NCI-H2227 (cell line): ENCODE data around the gene SMAD1.
A peak's percentile ranks its signal among the peaks of the same experiment; 100 is the strongest.

Experiments
- DNase-seq: peaks from one replicate; lab custom pipeline; 2025; ENCODE audit not compliant: unreplicated experiment; lab: John Stamatoyannopoulos, UW

Gene SMAD1

DNA sequence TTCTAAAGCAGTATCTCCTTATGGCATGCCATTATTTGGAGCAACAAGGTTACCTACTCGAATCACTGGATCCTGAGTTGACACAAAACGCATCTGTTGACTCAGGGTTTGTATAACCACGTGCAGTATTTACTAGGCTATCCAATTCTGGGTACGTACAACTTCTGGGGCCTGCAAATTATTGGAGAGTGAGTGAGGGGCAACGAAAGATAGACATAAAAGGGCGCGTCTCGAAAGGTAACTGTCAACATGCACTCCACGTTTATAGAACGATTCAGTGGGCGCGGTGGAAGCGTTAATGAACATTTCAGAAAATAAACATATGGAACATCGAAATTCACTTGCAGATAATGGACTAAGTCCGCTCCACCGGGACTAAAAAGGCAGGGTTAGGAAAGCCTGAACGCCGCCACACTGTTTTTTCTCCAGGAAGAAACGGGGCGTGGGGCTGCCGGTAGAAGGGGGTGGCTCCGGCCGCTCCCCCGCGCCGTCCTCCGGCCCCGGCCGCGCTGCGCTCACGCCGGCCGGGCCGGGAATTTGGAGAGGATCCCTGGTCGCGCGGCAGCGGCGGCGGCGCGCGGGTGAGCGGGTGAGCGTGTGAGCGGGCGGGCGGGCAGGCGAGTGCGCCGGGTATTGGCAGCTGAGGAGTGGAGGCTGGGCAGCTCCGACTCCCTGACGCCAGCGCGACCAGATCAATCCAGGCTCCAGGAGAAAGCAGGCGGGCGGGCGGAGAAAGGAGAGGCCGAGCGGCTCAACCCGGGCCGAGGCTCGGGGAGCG, at the start of gene SMAD1:
Gene SMAD1, plus strand, starts transcription at position 690 of the 778 bp plus-strand sequence. CDS start 32,761 bp downstream, outside the sequence.
- DNase-seq = peak; percentile 77

DNA sequence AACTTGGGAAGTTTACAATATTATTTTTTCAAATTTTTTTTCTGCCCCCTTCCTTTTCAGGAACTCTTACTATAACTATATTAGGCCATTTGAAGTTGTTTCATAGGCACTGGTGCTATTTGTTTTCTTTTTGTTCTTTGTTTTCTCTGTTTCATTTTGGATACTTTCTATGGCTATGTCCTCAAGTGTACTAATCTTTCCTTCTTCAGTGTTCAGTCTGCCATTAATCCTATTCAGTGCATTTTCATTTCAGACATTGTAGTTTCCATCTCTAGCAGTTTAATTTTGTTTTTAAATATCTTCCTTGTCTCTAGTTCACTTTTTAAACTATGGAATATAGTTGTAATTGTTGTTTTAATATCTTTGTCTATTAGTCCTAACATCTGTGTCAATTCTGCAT, 48.0 kb upstream of the SMAD1 start:
- no peak for DNase-seq

- DNase-seq = no peak
Observed at GRCh38 chr4:145435646-145436045, 46.0 kb upstream of the SMAD1 start.

- no peak for DNase-seq
Observed at GRCh38 chr4:145436114-145436513, 45.5 kb upstream of the SMAD1 start.

- no peak for DNase-seq
Observed at GRCh38 chr4:145436796-145437195, 44.9 kb upstream of the SMAD1 start.

GRCh38 chr4:145437466-145437865, 44.2 kb upstream of the SMAD1 start:
- no peak for DNase-seq

DNA sequence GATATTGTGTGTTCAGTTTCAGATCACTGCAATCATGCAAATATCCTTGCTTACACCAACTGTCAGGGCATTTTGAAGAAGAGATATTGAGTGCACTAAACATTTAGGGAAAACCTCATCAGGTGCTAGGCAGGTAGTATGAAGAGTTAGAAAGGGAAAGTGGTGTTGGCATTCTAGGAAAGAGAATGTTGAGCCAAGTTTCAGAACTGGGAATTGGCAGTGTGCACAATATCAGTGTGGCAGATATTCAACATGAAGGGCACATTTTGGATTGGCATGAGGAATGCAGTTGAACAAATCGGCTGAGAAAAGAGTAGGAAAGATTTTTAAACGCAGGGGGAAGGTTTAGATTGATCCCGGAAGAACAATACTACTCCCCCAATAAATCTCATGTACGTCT, 43.4 kb upstream of the SMAD1 start:
- DNase-seq = no peak

DNA sequence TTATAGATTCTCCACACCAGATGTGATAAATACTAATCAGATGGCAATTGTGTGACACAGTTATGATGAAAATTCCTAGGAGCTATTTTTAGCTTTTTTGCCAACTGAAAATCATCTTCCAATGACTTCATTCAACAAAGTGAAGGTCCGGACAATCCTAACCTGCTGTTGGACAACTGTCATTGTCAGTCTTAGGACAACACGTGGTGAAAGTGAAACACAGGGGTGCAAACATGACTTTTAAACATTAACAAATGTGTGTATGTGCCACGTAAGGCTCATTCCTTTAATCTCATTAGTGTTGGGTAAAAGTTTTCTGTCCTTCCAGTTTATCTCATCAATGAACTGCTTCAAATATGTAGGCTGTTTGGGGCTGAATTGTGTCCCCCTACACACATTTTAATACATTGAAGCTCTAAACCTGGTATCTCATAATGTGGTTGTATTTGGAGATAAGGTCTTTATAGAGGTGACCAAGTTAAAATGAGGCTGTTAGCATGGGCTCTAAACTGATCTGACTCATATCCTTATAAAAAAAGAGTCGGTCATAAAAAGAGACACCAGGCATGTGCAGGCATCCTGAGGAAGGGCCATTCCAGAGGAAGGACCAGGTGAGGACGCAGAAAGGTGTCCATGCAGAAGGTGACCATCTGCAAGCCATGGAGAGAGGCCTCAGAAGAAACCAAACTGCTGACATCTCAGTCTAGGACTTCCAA, 41.2 kb upstream of the SMAD1 start:
- no peak for DNase-seq

DNA sequence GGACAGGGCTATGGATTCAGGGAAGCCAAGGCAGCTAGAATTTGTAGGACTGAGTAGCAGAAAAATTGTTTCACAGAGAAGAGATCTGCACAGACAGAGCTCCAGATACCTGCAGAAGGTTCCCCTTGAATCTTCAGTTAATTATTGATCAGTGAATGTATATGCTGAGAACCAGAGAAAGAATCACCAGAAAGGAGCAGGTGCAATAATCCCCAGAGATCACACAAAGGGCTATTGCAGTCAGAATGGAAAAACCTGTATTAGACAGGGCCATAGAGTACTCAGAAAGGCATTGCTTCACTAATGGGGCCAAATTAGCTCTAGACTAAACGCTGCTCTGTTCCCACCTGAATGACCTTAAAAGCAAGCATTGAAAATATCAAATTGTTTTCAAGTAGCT, 35.5 kb upstream of the SMAD1 start:
- no peak for DNase-seq

DNA sequence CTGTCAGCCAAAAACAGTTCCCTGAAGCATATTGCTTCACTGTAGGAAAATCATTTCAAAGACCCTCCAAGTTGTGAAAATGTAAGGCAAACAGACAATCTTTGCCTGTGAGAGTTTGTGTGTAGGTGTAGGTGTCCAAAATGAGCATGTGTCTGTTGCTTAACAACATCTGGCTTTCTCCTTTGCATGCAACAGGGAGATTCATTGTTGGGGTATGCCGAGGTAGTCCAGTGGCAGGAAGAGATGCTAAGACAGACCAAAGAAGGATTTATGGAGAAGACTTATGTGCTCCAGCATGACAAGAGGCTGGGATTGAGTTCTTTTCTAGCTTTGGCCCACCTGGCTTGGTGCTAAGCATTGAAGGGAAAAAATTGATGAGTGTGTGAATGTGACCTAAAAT, 29.8 kb upstream of the SMAD1 start:
- DNase-seq = no peak

DNA sequence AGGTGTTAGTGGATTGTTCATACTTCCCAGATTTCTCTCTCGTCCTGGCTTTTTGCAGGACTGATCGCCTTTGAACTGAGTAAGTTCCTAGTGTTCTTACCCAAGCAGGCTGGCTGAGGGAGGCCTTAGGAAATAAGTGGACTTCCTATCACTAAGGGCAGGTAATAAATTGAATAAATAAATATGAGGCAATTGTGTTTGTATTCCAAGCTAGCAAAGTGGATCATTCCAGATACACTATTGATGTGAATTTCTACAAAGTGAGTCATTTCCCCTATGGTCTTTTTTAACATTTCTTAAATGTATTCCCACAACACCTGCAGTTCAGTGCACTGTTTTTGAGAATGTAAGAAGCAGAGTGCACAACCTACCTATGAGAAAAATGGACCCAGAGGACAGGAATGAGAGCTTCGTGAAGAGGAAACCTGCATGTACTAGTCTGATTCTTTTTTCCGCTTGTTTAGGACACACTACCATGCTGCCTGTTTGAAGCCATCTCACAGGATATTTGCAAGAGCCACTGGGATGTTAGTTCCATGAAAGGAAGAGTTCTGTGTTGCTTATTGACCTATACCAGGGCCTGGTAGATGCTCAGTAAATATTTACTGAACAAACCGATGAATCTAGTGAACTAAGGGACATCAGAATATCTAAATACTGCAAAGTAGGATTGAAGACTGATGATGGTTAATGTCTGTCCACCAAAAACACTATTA, 29.0 kb upstream of the SMAD1 start:
- DNase-seq = no peak

DNA sequence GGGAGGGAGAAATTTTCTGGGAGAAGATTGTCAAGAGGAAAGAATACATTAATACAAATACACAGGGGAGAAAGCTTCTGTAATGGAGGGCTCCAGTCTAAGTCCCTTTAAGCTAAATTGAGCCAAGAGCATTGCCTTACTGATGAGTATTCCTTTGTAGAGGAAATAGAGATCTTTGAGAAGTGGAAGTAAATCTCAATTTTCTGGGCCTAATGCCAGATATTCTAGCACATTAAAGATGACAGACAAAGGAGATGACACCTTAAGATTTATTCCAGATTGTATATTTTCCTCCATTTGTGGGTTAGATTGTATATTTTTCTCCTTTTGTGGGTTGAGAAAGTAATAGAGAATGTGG, 28.5 kb upstream of the SMAD1 start:
- no peak for DNase-seq

DNA sequence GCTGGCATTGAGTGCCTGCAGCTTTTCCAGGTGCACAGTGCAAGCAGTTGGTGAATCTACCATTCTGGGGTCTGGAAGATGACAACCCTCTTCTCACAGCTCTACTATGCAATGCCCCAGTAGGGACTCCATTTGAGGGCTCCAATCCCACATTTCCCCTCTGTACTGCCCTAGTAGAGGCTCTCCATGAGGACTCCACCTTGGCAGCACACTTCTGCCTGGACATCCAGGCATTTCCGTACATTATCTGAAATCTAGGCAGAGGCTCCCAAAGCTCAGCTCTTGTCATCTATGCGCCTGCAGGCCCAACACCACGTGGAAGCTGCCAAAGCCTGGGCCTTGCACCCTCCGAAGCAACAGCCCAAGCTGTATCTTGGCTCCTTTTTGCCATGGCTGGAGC, 8.4 kb upstream of the SMAD1 start:
- no peak for DNase-seq

DNA sequence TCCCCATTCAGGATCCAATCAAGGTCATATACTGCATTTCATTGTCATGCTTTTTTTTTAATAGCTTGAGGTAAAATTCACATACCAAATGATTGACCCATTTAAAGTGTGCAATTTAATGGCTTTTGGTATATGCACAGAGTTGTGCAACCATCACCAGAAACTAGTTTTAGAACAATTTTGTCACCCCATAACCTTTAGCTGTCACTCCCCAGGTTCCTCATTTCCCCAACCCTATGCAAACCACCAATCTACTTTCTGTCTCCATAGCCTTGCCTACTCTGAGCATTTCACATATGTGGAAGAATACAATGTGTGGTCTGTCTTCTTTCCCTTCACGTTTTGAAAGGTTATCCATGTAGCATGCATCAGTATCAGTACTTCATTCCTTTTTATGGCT, 1.4 kb upstream of the SMAD1 start:
- no peak for DNase-seq

GRCh38 chr4:145481942-145482208, 222 bp downstream of the SMAD1 start:
- no peak for DNase-seq

DNA sequence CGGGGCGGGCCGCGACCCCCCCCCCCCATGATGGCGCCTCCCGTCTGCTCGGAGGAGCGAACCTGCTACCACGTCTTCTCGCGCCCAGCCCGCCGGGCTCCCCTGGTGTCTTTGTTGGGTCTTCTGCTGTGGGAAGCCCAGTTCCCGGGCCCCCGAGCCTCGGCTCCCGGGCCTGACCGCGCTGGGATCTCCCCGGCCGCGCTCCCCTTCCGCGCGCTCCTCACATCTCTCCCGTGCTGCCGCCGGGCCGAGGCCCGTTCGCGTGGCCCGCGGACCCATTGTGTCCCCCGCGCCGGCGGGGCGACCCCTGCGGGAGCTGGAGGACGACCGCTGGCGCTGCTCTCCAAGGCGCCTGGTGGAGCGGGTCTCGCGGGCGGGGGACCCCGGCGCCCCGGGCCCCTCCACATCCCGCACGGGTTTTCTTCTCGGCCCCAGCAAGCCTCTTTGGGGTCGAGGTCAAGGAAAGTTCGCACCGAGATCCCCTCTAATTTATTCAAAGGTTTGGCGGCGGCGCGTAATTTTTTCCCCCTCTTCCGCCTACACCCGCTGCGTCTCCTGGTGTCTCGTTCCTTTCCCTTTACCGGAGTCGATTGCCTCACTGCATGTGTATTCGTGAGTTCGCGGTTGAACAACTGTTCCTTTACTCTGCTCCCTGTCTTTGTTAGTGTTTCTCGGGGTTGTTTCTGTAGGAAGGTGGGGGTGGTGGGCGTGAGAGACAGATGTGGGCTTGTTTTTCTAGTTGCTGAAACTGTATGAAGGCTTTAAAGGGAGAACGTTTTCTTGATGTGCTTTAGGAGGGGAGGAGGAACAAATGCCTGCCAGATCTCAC, 770 bp downstream of the SMAD1 start:
- peak; percentile 61 for DNase-seq

DNA sequence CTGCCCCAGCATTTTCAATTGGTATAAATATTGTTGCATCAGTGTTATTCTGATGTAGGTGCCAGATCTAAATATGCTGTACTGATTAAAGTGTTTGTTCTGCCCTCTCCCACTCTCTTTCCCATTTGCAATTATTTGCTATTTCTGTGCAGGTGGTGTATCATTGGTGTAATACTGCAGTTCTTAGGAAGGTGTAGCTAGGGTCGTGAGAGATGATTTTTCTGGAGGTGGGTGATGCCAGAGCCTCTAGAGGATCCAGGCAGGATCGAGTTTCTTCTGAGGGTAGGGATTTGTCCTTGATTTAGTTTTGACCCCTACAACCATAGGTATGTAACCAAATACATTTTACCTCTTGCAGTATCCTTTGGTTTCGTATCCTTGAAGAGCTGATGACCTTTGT, 1.9 kb downstream of the SMAD1 start:
- DNase-seq = no peak

GRCh38 chr4:145484225-145484846, 2.7 kb downstream of the SMAD1 start:
- DNase-seq = peak; percentile 17

DNA sequence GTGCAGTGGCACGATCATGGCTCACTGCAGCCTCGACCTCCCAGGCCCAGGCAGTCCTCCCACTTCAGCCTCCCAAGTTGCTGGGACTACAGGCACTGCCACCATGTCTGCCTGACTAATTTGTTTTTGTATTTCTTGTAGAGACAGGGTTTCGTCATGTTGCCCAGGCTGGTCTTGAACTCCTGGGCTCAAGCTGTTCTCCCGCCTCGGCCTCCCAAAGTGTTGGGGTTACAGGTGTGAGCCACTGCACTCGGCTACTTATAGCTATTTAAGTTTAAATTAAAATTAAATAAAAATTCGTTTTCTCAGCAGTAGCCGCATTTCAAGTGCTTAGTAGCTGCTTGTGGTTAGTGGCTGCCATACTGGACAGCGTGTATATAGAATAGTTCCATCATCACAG, 3.5 kb downstream of the SMAD1 start:
- no peak for DNase-seq

DNA sequence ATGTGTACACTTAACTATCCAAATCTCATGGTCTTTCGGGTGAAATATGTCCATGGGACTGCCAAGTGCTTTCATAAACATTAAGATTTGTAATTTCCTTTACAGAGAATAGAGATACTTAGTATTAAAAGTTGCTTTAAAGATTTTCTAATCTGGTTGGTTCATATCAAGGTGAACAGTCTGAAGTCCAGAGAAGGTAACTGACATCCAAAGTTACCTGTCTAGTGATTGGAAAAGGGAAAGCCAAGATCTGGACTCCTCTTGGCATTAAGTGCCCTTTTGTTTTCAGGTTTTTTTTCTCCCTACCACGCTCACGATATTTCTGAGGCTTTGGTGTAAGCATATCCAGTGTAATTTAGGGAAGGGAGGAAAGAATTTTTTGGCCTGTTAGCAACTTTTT, 5.0 kb downstream of the SMAD1 start:
- DNase-seq = no peak

GRCh38 chr4:145487631-145488030, 6.0 kb downstream of the SMAD1 start:
- no peak for DNase-seq
